ENCODE data around the gene ZNF474. TPM values are rescaled to one million over a fixed set of nuclear protein-coding genes. Genes with fewer than 3 reads are reported as not detected.

The ZNF474 gene
- total RNA-seq, 1 donor from 2014 or later = 1.3 TPM

GRCh38 chr5:122105909-122106308, 23.4 kb upstream of the ZNF474 start:
- Mint-ChIP-seq H3K36me3 (no peaks in the 10 kb centered on the region), H3K27me3 (ENCODE audit: insufficient read depth, low read depth) (peaks cover 3% of the 10 kb centered on the region), H3K4me3 (no peak overlapping the region), H3K27ac (no peak overlapping the region), H3K9me3 (no peaks in the 10 kb centered on the region), H3K4me1 (peaks cover 8% of the 10 kb centered on the region)
- DNase-seq (ENCODE audit: low spot score) = no peak
- peaks cover 11% of the 10 kb centered on the region for H3K4me1 ChIP-seq
- no peaks in the 10 kb centered on the region for H3K9me3 ChIP-seq (ENCODE audit: low read depth)
- H4K20me1 ChIP-seq (ENCODE audit: low read depth) = no peaks in the 10 kb centered on the region
- no peak for TF ChIP-seq CTCF (IDR thresholded peaks at IDR 0.05)
- TF ChIP-seq EZH2phosphoT487 (IDR thresholded peaks at IDR 0.05) = no peak
- no peak for TF ChIP-seq EZH2 (IDR thresholded peaks at IDR 0.05)
- no peaks in the 10 kb centered on the region for H3F3A ChIP-seq (ENCODE audit: low read depth)
- H3K4me3 ChIP-seq = no peak overlapping the region
- no peak overlapping the region for H2AFZ ChIP-seq (replicated peaks)
- no peaks in the 10 kb centered on the region for H3K79me2 ChIP-seq (ENCODE audit: low read depth)
- H3K27me3 ChIP-seq = no peaks in the 10 kb centered on the region
- H3K36me3 ChIP-seq = no peaks in the 10 kb centered on the region
- no peak overlapping the region for H3K9ac ChIP-seq
- no peak overlapping the region for H3K27ac ChIP-seq
- H3K4me2 ChIP-seq = no peak overlapping the region

GRCh38 chr5:122107016-122107415, 22.3 kb upstream of the ZNF474 start:
- no peak overlapping the region for H2AFZ ChIP-seq (replicated peaks)
- no peak overlapping the region for H3K27ac ChIP-seq
- Mint-ChIP-seq H3K27me3 (ENCODE audit: insufficient read depth, low read depth) (peaks cover 6% of the 10 kb centered on the region), H3K9me3 (no peaks in the 10 kb centered on the region), H3K4me3 (no peak overlapping the region), H3K27ac (no peak overlapping the region), H3K36me3 (no peaks in the 10 kb centered on the region), H3K4me1 (peaks cover 11% of the 10 kb centered on the region)
- no peak overlapping the region for H3K4me2 ChIP-seq
- H3K4me3 ChIP-seq = no peak overlapping the region
- peaks cover 11% of the 10 kb centered on the region for H3K4me1 ChIP-seq
- no peaks in the 10 kb centered on the region for H3F3A ChIP-seq (ENCODE audit: low read depth)
- no peaks in the 10 kb centered on the region for H3K79me2 ChIP-seq (ENCODE audit: low read depth)
- H4K20me1 ChIP-seq (ENCODE audit: low read depth) = no peaks in the 10 kb centered on the region
- no peak for DNase-seq (ENCODE audit: low spot score)
- TF ChIP-seq CTCF (IDR thresholded peaks at IDR 0.05) (no peak), EZH2 (IDR thresholded peaks at IDR 0.05) (no peak), EZH2phosphoT487 (IDR thresholded peaks at IDR 0.05) (no peak)
- no peaks in the 10 kb centered on the region for H3K27me3 ChIP-seq
- no peaks in the 10 kb centered on the region for H3K36me3 ChIP-seq
- H3K9me3 ChIP-seq (ENCODE audit: low read depth) = no peaks in the 10 kb centered on the region
- no peak overlapping the region for H3K9ac ChIP-seq

- Histone ChIP-seq H3K4me1 (no peaks in the 10 kb centered on the region), H3K27me3 (no peaks in the 10 kb centered on the region), H3F3A (ENCODE audit: low read depth) (no peaks in the 10 kb centered on the region), H2AFZ (replicated peaks) (no peak overlapping the region), H3K27ac (no peak overlapping the region), H3K9me3 (ENCODE audit: low read depth) (no peaks in the 10 kb centered on the region), H4K20me1 (ENCODE audit: low read depth) (no peaks in the 10 kb centered on the region), H3K79me2 (ENCODE audit: low read depth) (no peaks in the 10 kb centered on the region), H3K9ac (no peak overlapping the region), H3K36me3 (no peaks in the 10 kb centered on the region), H3K4me3 (no peak overlapping the region), H3K4me2 (no peak overlapping the region)
- H3K36me3 Mint-ChIP-seq = no peaks in the 10 kb centered on the region
- peaks cover 11% of the 10 kb centered on the region for H3K4me1 Mint-ChIP-seq
- no peak for DNase-seq (ENCODE audit: low spot score)
- H3K4me3 Mint-ChIP-seq = no peak overlapping the region
- no peaks in the 10 kb centered on the region for H3K9me3 Mint-ChIP-seq
- no peak overlapping the region for H3K27ac Mint-ChIP-seq
- peaks cover 3% of the 10 kb centered on the region for H3K27me3 Mint-ChIP-seq (ENCODE audit: insufficient read depth, low read depth)
- no peak for TF ChIP-seq EZH2phosphoT487 (IDR thresholded peaks at IDR 0.05)
- TF ChIP-seq EZH2 (IDR thresholded peaks at IDR 0.05) = no peak
- TF ChIP-seq CTCF (IDR thresholded peaks at IDR 0.05) = no peak
These were observed 18.4 kb upstream of the ZNF474 start for GRCh38 chr5:122110987-122111386.
